Bronchial epithelial cell (primary cell): ENCODE measurements around the gene PGM2L1. TPM values are rescaled to one million over a fixed set of nuclear protein-coding genes. Genes with fewer than 3 reads are reported as not detected.
A peak's percentile ranks its signal among the peaks of the same experiment; 100 is the strongest.

Experiments used
- DNase-seq: peaks from one replicate; pipeline ENCODE4 v3.0.0-alpha.2; 2010; ENCODE audit warnings: low read depth
- FAIRE-seq: peaks from 2 replicates; lab custom pipeline; 2011; peaks lifted over from hg19 to GRCh38; lab: Jason Lieb, UNC
- H3K27me3 ChIP-seq: 2 replicates; pipeline ENCODE4 v1.5.1; 2011; ENCODE audit warnings: low read length; ENCODE audit not compliant: control insufficient read depth, insufficient read depth
- H3K36me3 ChIP-seq: 2 replicates; pipeline ENCODE4 v1.5.1; 2011; ENCODE audit warnings: low read length; ENCODE audit not compliant: control insufficient read depth, insufficient read depth
- H3K4me3 ChIP-seq: 2 replicates; pipeline ENCODE4 v1.5.1; 2011; ENCODE audit warnings: mild to moderate bottlenecking, low read depth, low read length, control low read depth
- total RNA-seq: library from RNA; depleted of rRNA; stranded (reverse); fragments of >200 nt; gene quantifications from 2 replicates; pipeline ENCODE4 v1.2.1, GENCODE V29; 2014
- TF ChIP-seq, protein P1 (sequence below): IDR thresholded peaks from 2 replicates; pipeline ENCODE4 v1.5.1; 2011; ENCODE audit warnings: mild to moderate bottlenecking, moderate library complexity, low read length, control low read depth, inconsistent platforms; ENCODE audit not compliant: insufficient read depth, severe bottlenecking

PGM2L1 gene
- total RNA-seq, 1 donor from 2014 or later: 1.1 TPM

DNA sequence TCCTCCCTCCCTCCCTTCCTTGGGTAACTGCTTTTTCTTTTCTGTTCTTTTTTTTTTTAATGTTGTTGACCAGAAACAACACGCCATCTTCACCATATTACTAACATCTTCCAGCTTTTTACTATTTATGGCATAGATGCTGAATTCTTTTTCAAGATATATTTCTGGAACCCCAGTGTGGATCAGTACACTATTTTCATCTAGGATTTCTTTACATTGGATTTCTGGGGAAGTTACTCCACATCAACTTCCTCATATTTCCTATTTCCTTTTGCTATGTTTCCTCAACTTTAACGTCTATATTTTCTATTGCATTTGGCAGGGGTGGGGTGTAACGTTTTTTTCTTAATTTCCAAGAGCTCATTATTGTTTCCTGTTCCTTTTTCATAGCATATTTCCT, 7.0 kb downstream of the PGM2L1 start:
- H3K36me3 ChIP-seq: no peaks in the 10 kb centered on the region
- DNase-seq: no peak
- H3K4me3 ChIP-seq: no peak overlapping the region

DNA sequence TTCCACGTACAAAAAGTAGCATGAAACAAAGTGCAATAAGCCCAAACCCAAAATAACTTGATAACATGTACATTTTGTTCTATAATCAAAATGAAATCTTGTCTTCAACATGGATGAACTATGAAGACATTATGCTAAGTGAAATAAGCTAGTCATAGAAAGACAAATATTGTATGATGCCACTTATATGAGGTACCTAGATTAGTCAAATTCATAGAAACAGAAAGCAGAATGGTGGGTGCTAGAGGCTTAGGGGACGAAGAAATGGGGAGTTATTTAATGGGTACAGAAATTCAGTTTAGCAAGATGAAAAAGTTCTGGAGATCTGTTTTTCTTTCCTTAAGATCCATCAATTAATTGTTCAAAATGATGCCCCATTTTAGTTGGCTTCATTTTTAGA, 7.5 kb downstream of the PGM2L1 start:
- DNase-seq (no peak), FAIRE-seq (no peak)
- Histone ChIP-seq H3K27me3 (no peaks in the 10 kb centered on the region), H3K36me3 (no peaks in the 10 kb centered on the region), H3K4me3 (no peak overlapping the region)
- TF ChIP-seq, protein P1, sequence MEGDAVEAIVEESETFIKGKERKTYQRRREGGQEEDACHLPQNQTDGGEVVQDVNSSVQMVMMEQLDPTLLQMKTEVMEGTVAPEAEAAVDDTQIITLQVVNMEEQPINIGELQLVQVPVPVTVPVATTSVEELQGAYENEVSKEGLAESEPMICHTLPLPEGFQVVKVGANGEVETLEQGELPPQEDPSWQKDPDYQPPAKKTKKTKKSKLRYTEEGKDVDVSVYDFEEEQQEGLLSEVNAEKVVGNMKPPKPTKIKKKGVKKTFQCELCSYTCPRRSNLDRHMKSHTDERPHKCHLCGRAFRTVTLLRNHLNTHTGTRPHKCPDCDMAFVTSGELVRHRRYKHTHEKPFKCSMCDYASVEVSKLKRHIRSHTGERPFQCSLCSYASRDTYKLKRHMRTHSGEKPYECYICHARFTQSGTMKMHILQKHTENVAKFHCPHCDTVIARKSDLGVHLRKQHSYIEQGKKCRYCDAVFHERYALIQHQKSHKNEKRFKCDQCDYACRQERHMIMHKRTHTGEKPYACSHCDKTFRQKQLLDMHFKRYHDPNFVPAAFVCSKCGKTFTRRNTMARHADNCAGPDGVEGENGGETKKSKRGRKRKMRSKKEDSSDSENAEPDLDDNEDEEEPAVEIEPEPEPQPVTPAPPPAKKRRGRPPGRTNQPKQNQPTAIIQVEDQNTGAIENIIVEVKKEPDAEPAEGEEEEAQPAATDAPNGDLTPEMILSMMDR: no peak

More for the DNA sequence above, 7.0 kb downstream of the PGM2L1 start:
- TF ChIP-seq, protein P1: no peak
- H3K27me3 ChIP-seq: no peaks in the 10 kb centered on the region
- no peak for FAIRE-seq

DNA sequence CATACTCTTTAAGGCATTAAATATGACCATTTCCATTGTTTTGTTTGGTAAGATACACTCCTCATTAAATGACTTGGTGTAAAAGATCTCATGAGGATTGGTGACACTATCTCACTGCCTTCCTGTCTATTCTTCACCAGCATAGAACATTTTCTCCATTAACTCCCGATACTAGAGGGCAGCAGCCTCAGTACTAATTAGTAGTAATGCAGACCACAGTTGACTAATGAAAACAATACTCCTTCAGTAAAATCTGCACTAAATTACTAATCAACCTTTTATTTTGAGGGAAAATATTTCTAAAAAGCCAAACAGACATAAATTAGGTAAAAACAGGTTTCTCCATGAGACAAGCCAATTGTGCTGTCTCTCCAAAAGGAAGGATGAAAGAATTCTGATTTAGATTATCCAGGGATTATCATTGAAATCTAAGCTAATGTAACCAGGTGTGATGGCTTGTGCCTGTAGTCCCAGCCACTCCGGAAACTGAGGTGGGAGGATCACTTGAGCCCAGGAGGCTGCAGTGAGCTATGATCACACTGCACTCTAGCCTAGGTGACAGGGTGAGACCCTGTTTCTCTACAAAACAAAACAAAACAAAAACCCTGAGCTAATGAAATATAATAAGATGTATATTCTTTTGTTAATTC, 9.4 kb downstream of the PGM2L1 start:
- TF ChIP-seq, protein P1: peak; percentile 59
- Histone ChIP-seq H3K27me3 (no peaks in the 10 kb centered on the region), H3K36me3 (no peaks in the 10 kb centered on the region), H3K4me3 (no peak overlapping the region)
- FAIRE-seq (no peak), DNase-seq (peak; percentile 64)

DNA sequence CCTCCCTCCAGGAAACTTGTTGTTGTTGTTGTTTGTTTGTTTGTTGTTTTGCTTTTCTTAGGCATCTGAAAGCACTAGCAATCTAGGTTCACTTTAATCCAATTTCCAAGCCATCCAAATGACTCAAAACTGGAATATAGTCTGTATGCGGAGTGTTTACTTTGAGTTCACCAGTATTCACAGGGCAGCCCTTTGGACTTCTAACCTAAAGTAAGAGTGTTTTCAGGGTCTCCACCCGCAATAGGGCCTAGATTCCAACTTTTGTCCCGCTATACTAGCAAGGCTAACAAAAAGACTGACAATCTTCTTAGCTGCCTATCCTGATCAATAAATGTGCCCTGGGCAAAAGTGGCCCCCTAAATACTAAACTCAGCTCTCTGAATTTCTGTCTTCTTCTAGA, 13.6 kb downstream of the PGM2L1 start:
- FAIRE-seq (no peak), DNase-seq (no peak)
- no peaks in the 10 kb centered on the region for H3K36me3 ChIP-seq
- no peaks in the 10 kb centered on the region for H3K27me3 ChIP-seq
- H3K4me3 ChIP-seq: no peak overlapping the region
- TF ChIP-seq, protein P1: no peak

DNA sequence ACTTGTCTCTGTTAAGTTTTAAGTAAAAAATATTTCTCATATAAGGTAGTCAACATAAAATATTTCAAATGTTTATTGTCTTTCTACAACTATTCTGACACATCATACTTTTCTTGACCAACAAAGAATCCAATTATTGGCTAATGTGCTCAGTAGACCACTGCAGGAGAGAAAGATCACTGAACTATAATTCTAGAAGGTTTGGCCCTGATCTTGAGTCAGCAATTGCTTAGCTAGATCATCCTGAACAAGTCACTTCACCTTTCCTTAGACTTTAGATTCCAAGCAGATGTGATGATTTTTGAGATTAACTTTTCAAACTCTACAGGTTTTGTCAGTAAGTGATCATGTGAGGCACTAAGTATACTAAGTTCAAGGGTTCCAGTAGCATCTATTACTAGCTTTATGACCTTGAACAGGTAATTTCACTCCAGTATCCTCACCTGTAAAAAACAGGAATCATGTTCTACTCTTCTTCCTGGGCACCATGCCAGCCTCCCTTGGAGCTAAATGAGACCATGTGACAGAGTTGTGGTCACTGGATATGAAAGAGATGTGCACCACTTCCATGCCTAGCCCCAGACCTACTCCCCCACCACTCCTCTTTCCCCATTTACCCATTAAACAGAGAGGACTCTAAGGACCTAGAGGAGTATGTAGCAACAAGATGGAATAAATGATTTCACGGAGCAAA, 17.3 kb downstream of the PGM2L1 start:
- TF ChIP-seq, protein P1: no peak
- Histone ChIP-seq H3K27me3 (no peaks in the 10 kb centered on the region), H3K4me3 (no peak overlapping the region), H3K36me3 (no peaks in the 10 kb centered on the region)
- FAIRE-seq (no peak), DNase-seq (peak; percentile 35)

DNA sequence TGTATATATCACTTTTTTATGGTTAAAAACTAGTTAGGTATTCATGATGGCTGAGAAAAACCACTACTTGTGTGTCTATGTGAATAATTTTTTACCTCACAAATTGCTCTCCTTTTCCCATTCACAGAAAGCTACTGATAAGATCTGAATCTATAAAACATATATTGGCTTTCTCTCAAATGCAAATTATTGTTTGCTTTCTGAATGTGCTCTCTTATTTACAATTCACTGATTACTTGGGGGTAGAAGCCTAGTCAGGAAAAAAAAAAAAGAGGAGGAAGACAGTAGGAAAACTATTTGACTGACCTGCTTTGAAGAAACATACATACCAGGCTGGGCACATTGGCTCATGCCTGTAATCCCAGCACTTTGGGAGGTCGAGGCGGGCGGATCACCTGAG, 20.5 kb downstream of the PGM2L1 start:
- no peak for FAIRE-seq
- no peak for DNase-seq
- Histone ChIP-seq H3K36me3 (no peaks in the 10 kb centered on the region), H3K27me3 (no peaks in the 10 kb centered on the region), H3K4me3 (no peak overlapping the region)
- TF ChIP-seq, protein P1: no peak
